IgD-negative memory B cell (primary cell): ENCODE results near the gene ART1. TPM values are rescaled to one million over a fixed set of nuclear protein-coding genes. Genes with fewer than 3 reads are reported as not detected.

Experiments
- H3K27ac Mint-ChIP-seq, 3 donors: one replicate each; pipeline ENCODE4 v1.8.0; 2020 to 2022; ENCODE audit warnings: mild to moderate bottlenecking in 3 of 3, mixed read lengths in 3 of 3, moderate library complexity in 1 of 3
- H3K27me3 Mint-ChIP-seq: one replicate; pipeline ENCODE4 v1.8.0; 2021; ENCODE audit warnings: mixed read lengths
- H3K36me3 Mint-ChIP-seq: one replicate; pipeline ENCODE4 v1.8.0; 2020; ENCODE audit warnings: mild to moderate bottlenecking, mixed read lengths
- H3K4me1 Mint-ChIP-seq, 3 donors: one replicate each; pipeline ENCODE4 v1.8.0; 2020 to 2022; ENCODE audit warnings: mixed read lengths in 3 of 3, mild to moderate bottlenecking in 1 of 3
- H3K4me3 Mint-ChIP-seq, 4 donors: one replicate each; pipeline ENCODE4 v1.8.0; 2020 to 2022; ENCODE audit warnings: mild to moderate bottlenecking in 4 of 4, mixed read lengths in 4 of 4, moderate library complexity in 3 of 4
- H3K9me3 Mint-ChIP-seq, 3 donors: one replicate each; pipeline ENCODE4 v1.8.0; 2020 to 2021; ENCODE audit warnings: mixed read lengths in 3 of 3, mild to moderate bottlenecking in 1 of 3
- polyA plus RNA-seq: library from polyadenylated mRNA; unstranded; fragments of 300-500 nt; fragmentation: Illumina TruSeq; gene quantifications from one replicate; pipeline ENCODE4 v1.2.3, GENCODE V29; 2021

Gene ART1
- polyA plus RNA-seq, 1 donor from 2014 or later, result not detected

- Mint-ChIP-seq H3K27me3 (no peaks in the 10 kb centered on the region), H3K36me3 (peaks cover 2% of the 10 kb centered on the region), H3K27ac (no peak overlapping the region), H3K4me1 (peaks cover 0 to 1% (median 0%) of the 10 kb centered on the region in 3 donors), H3K4me3 (no peak overlapping the region), H3K9me3 (no peaks in the 10 kb centered on the region)
These were observed 58.5 kb downstream of the ART1 start for GRCh38 chr11:3703383-3703782.

- Mint-ChIP-seq H3K27me3 (no peaks in the 10 kb centered on the region), H3K36me3 (peaks cover 2% of the 10 kb centered on the region), H3K4me3 (no peak overlapping the region), H3K27ac (no peak overlapping the region), H3K4me1 (peaks cover 0 to 1% (median 0%) of the 10 kb centered on the region in 3 donors), H3K9me3 (no peaks in the 10 kb centered on the region)
These were observed 62.2 kb downstream of the ART1 start for GRCh38 chr11:3707176-3707575.

- Mint-ChIP-seq H3K36me3 (peaks cover 7% of the 10 kb centered on the region), H3K4me1 (peaks cover 0 to 1% (median 0%) of the 10 kb centered on the region in 3 donors), H3K27ac (no peak overlapping the region), H3K27me3 (no peaks in the 10 kb centered on the region), H3K9me3 (no peaks in the 10 kb centered on the region), H3K4me3 (no peak overlapping the region)
These were observed 65.0 kb downstream of the ART1 start for GRCh38 chr11:3709977-3710376.

- Mint-ChIP-seq H3K9me3 (no peaks in the 10 kb centered on the region), H3K36me3 (peaks cover 7% of the 10 kb centered on the region), H3K27me3 (no peaks in the 10 kb centered on the region), H3K4me1 (peaks cover 0 to 1% (median 0%) of the 10 kb centered on the region in 3 donors), H3K4me3 (no peak overlapping the region), H3K27ac (no peak overlapping the region)
These were observed 65.7 kb downstream of the ART1 start for GRCh38 chr11:3710485-3711259.

- H3K27ac Mint-ChIP-seq, result no peak overlapping the region
- no peaks in the 10 kb centered on the region for H3K4me1 Mint-ChIP-seq
- no peaks in the 10 kb centered on the region for H3K9me3 Mint-ChIP-seq
- peaks cover 9% of the 10 kb centered on the region for H3K36me3 Mint-ChIP-seq
- no peaks in the 10 kb centered on the region for H3K27me3 Mint-ChIP-seq
- no peak overlapping the region for H3K4me3 Mint-ChIP-seq
These were observed 67.3 kb downstream of the ART1 start for GRCh38 chr11:3712274-3712673.

Other genes with a start within 250 kb of the ART1 start
- not detected for gene ART5, start 3.1 kb upstream of the ART1 start, polyA plus RNA-seq
- gene CHRNA10, start 26.3 kb downstream of the ART1 start, polyA plus RNA-seq, result 0.21 TPM
- gene NUP98, start 152.4 kb downstream of the ART1 start, polyA plus RNA-seq, result 34.0 TPM
- 20.1 TPM for gene PGAP2, start 163.4 kb downstream of the ART1 start, polyA plus RNA-seq
- 199 TPM for gene RHOG, start 195.8 kb downstream of the ART1 start, polyA plus RNA-seq
- 22.1 TPM for gene STIM1, start 210.5 kb downstream of the ART1 start, polyA plus RNA-seq